K562 (cell line): ENCODE measurements around the gene TSSK2. TPM values are rescaled to one million over a fixed set of nuclear protein-coding genes. Genes with fewer than 3 reads are reported as not detected.

Source experiments
- ARHGAP35 ChIP-seq: fragments of 450-650 bp; IDR thresholded peaks from 2 replicates; pipeline ENCODE4 v1.6.1; 2018; ENCODE audit not compliant: partially characterized antibody
- BHLHE40 ChIP-seq: IDR thresholded peaks from 2 replicates; pipeline ENCODE4 v1.6.1; 2011; ENCODE audit warnings: low read length, improper control_type of control experiment
- CC2D1A ChIP-seq: fragments of 450-650 bp; IDR thresholded peaks from 2 replicates; pipeline ENCODE4 v1.6.1; 2017; ENCODE audit warnings: mild to moderate bottlenecking
- ELF4 ChIP-seq: fragments of 450-650 bp; formaldehyde crosslinking; IDR thresholded peaks from 2 replicates; pipeline ENCODE4 v1.4.0; 2022; ENCODE audit warnings: missing genetic modification characterization
- MAFF ChIP-seq: IDR thresholded peaks from 2 replicates; pipeline ENCODE4 v1.6.1; 2012; ENCODE audit warnings: low read length, improper control_type of control experiment
- NCOA4 ChIP-seq: fragments of 450-650 bp; IDR thresholded peaks from 2 replicates; pipeline ENCODE4 v1.6.1; 2018; ENCODE audit warnings: mild to moderate bottlenecking; ENCODE audit not compliant: partially characterized antibody
- PURB ChIP-seq: sonication (generic); formaldehyde crosslinking; IDR thresholded peaks from 2 replicates; pipeline ENCODE4 v1.9.0; 2021; ENCODE audit warnings: low read depth, mild to moderate bottlenecking, missing genetic modification reagents
- RAD21 ChIP-seq, 2 experiments: fragments of 250-450 bp in 1 of 2; fragments of 450-650 bp in 1 of 2; sonication (Bioruptor Pico) in 1 of 2; formaldehyde crosslinking in 1 of 2; IDR thresholded peaks in 1 of 2; conservative IDR thresholded peaks in 1 of 2; 2 replicates each; pipeline versions ENCODE4 v1.4.0 to v1.8.0; 2020 to 2022; ENCODE audit warnings: mild to moderate bottlenecking in 2 of 2, moderate library complexity in 1 of 2
- ZNF133 ChIP-seq: fragments of 250-450 bp; sonication (Bioruptor Pico); IDR thresholded peaks from 2 replicates; pipeline ENCODE4 v1.4.0; 2020; ENCODE audit warnings: mild to moderate bottlenecking
- ZNF197 ChIP-seq: fragments of 200-800 bp; sonication (Bioruptor generic); IDR thresholded peaks from 2 replicates; pipeline ENCODE4 v1.6.1; 2016; ENCODE audit warnings: low read depth, missing genetic modification characterization, missing compliant biosample characterization
- polyA plus RNA-seq, 8 experiments: library from polyadenylated mRNA; depleted of rRNA in 4 of 8; stranded (reverse) in 5 of 8; unstranded in 3 of 8; fragments of >200 nt; fragmentation: Nextera tagmentation in 2 of 8; fragmentation: Illumina TruSeq in 1 of 8; extraction: Ambion mirVana in 2 of 8; extraction: Trizol in 1 of 8; gene quantifications; 2 replicates each; pipeline versions ENCODE4 v1.2.1 to v1.2.3, GENCODE V29; 2011 to 2014; ENCODE audit warnings: inconsistent platforms in 1 of 8, missing spikeins in 1 of 8
- total RNA-seq, 7 experiments: library from RNA; depleted of rRNA in 6 of 7; stranded (reverse); fragments of >200 nt in 6 of 7; fragmentation: Illumina TruSeq in 2 of 7; extraction: Trizol in 2 of 7; gene quantifications; 2 replicates each; pipeline versions ENCODE4 v1.2.1 to v1.2.3, GENCODE V29; 2011 to 2021; ENCODE audit warnings: low replicate concordance in 1 of 7
- TF ChIP-seq, protein P1 (sequence below): sonication (generic); formaldehyde crosslinking; IDR thresholded peaks from 2 replicates; pipeline ENCODE4 v1.8.0; 2023; ENCODE audit warnings: missing genetic modification reagents, mild to moderate bottlenecking, borderline replicate concordance
- TF ChIP-seq, protein P2 (sequence below): fragments of 450-650 bp; IDR thresholded peaks from 2 replicates; pipeline ENCODE4 v1.6.1; 2016; ENCODE audit warnings: antibody characterized with exemption
- TF ChIP-seq, protein P3 (sequence below): IDR thresholded peaks from 2 replicates; pipeline ENCODE4 v1.6.1; 2014; ENCODE audit warnings: antibody characterized with exemption
- TF ChIP-seq, protein P4 (sequence below): sonication (generic); formaldehyde crosslinking; IDR thresholded peaks from 2 replicates; pipeline ENCODE4 v1.8.0; 2022; ENCODE audit warnings: missing genetic modification reagents, mild to moderate bottlenecking, borderline replicate concordance
- TF ChIP-seq, protein P5 (sequence below), 3 experiments: fragments of 200-800 bp in 1 of 3; sonication (Bioruptor generic) in 1 of 3; sonication (generic) in 1 of 3; formaldehyde crosslinking in 1 of 3; IDR thresholded peaks; 2 replicates each; pipeline versions ENCODE4 v1.6.1 to v1.8.0; 2016 to 2022; ENCODE audit warnings: mild to moderate bottlenecking in 2 of 3, missing compliant biosample characterization in 2 of 3, missing genetic modification characterization in 2 of 3, missing genetic modification reagents in 1 of 3

The TSSK2 gene
- total and polyA plus RNA-seq, 9 of the 15 experiments (the other 6 are each of a cell fraction or from before 2014, with no cell fraction given): 0.04 TPM; not detected in 8

DNA sequence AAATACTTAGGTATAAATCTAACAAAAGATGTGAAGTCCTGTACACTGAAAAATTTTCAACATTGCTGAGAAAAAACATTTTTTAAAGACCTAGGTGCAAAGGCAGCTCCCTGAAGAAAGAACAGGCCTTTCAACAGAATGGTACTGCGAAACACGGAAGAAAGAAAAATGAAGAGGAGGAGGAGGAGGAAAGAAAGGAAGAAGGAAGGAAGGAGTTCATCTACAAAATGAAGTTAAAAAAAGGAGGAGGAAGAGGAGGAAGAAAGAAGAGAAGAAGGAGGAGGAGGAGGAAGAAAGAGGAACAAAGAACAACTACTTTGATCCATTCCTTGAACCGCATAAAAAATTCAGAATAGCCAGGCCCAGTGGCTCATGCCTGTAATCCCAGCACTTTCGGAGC, 38.4 kb upstream of the TSSK2 start (continued):
- TF ChIP-seq, protein P1, sequence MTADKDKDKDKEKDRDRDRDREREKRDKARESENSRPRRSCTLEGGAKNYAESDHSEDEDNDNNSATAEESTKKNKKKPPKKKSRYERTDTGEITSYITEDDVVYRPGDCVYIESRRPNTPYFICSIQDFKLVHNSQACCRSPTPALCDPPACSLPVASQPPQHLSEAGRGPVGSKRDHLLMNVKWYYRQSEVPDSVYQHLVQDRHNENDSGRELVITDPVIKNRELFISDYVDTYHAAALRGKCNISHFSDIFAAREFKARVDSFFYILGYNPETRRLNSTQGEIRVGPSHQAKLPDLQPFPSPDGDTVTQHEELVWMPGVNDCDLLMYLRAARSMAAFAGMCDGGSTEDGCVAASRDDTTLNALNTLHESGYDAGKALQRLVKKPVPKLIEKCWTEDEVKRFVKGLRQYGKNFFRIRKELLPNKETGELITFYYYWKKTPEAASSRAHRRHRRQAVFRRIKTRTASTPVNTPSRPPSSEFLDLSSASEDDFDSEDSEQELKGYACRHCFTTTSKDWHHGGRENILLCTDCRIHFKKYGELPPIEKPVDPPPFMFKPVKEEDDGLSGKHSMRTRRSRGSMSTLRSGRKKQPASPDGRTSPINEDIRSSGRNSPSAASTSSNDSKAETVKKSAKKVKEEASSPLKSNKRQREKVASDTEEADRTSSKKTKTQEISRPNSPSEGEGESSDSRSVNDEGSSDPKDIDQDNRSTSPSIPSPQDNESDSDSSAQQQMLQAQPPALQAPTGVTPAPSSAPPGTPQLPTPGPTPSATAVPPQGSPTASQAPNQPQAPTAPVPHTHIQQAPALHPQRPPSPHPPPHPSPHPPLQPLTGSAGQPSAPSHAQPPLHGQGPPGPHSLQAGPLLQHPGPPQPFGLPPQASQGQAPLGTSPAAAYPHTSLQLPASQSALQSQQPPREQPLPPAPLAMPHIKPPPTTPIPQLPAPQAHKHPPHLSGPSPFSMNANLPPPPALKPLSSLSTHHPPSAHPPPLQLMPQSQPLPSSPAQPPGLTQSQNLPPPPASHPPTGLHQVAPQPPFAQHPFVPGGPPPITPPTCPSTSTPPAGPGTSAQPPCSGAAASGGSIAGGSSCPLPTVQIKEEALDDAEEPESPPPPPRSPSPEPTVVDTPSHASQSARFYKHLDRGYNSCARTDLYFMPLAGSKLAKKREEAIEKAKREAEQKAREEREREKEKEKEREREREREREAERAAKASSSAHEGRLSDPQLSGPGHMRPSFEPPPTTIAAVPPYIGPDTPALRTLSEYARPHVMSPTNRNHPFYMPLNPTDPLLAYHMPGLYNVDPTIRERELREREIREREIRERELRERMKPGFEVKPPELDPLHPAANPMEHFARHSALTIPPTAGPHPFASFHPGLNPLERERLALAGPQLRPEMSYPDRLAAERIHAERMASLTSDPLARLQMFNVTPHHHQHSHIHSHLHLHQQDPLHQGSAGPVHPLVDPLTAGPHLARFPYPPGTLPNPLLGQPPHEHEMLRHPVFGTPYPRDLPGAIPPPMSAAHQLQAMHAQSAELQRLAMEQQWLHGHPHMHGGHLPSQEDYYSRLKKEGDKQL (CRISPR knock-in tag): no peak
- TF ChIP-seq BHLHE40 (no peak), ZNF133 (CRISPR knock-in tag) (no peak), CC2D1A (peak; percentile 26; the same call in 1 of the 2 replicates), ZNF197 (CRISPR knock-in tag) (no peak), RAD21 (CRISPR knock-in tag; conservative IDR thresholded peaks at IDR 0.05 in 1 of 2, IDR thresholded peaks at IDR 0.05 in 1 of 2) (no peak), PURB (CRISPR knock-in tag) (no peak), MAFF (no peak), NCOA4 (peak; percentile 5), ELF4 (CRISPR knock-in tag) (peak; percentile 61; the same call in 1 of the 2 replicates), ARHGAP35 (peak; percentile 52)
- TF ChIP-seq, protein P2, sequence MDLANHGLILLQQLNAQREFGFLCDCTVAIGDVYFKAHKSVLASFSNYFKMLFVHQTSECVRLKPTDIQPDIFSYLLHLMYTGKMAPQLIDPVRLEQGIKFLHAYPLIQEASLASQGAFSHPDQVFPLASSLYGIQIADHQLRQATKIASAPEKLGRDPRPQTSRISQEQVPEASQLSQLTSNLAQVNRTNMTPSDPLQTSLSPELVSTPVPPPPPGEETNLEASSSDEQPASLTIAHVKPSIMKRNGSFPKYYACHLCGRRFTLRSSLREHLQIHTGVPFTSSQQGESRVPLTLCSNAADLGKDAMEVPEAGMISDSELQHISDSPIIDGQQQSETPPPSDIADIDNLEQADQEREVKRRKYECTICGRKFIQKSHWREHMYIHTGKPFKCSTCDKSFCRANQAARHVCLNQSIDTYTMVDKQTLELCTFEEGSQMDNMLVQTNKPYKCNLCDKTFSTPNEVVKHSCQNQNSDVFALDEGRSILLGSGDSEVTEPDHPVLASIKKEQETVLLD: no peak
- TF ChIP-seq, protein P3, sequence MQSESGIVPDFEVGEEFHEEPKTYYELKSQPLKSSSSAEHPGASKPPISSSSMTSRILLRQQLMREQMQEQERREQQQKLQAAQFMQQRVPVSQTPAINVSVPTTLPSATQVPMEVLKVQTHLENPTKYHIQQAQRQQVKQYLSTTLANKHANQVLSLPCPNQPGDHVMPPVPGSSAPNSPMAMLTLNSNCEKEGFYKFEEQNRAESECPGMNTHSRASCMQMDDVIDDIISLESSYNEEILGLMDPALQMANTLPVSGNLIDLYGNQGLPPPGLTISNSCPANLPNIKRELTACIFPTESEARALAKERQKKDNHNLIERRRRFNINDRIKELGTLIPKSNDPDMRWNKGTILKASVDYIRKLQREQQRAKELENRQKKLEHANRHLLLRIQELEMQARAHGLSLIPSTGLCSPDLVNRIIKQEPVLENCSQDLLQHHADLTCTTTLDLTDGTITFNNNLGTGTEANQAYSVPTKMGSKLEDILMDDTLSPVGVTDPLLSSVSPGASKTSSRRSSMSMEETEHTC: no peak
- TF ChIP-seq, protein P4, sequence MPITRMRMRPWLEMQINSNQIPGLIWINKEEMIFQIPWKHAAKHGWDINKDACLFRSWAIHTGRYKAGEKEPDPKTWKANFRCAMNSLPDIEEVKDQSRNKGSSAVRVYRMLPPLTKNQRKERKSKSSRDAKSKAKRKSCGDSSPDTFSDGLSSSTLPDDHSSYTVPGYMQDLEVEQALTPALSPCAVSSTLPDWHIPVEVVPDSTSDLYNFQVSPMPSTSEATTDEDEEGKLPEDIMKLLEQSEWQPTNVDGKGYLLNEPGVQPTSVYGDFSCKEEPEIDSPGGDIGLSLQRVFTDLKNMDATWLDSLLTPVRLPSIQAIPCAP: no peak
- TF ChIP-seq, protein P5, sequence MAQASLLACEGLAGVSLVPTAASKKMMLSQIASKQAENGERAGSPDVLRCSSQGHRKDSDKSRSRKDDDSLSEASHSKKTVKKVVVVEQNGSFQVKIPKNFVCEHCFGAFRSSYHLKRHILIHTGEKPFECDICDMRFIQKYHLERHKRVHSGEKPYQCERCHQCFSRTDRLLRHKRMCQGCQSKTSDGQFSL (CRISPR knock-in tag; IDR thresholded peaks at IDR 0.05): no peak
- TF ChIP-seq, protein P5 (tag; IDR thresholded peaks at IDR 0.05): no peak
